Measurements from ENCODE around the gene SHPK.
"Not testable (repeated sequence)": the region's sequence is repeated elsewhere in the genome, so short reads cannot be mapped to it uniquely, and the experiment has no call there.

Gene SHPK

GRCh38 chr17:3566551-3566950 lies 69.5 kb downstream of the SHPK start (continued):
- TF ChIP-seq PATZ1 (CRISPR knock-in tag; IDR thresholded peaks at IDR 0.05; ENCODE audit: borderline replicate concordance) (no peak), ZC3H10 (CRISPR knock-in tag; IDR thresholded peaks at IDR 0.05) (no peak), BACH2 (CRISPR knock-in tag; IDR thresholded peaks at IDR 0.05; ENCODE audit: borderline replicate concordance) (no peak), CSDC2 (CRISPR knock-in tag; IDR thresholded peaks at IDR 0.05) (no peak), ZNF70 (CRISPR knock-in tag; IDR thresholded peaks at IDR 0.05) (no peak), ESRRG (CRISPR knock-in tag; IDR thresholded peaks at IDR 0.05) (no peak), ZNF8 (CRISPR knock-in tag; IDR thresholded peaks at IDR 0.05) (no peak)

GRCh38 chr17:3565143-3565542 lies 70.9 kb downstream of the SHPK start:
- TF ChIP-seq CSDC2 (CRISPR knock-in tag; IDR thresholded peaks at IDR 0.05) (no peak), RARB (CRISPR knock-in tag; IDR thresholded peaks at IDR 0.05) (no peak), ESRRG (CRISPR knock-in tag; IDR thresholded peaks at IDR 0.05) (no peak), PPARA (CRISPR knock-in tag; IDR thresholded peaks at IDR 0.05; ENCODE audit: borderline replicate concordance) (no peak), CSRNP3 (CRISPR knock-in tag; IDR thresholded peaks at IDR 0.05) (no peak), GLIS3 (CRISPR knock-in tag; IDR thresholded peaks at IDR 0.05) (no peak), TCF4 (CRISPR knock-in tag; IDR thresholded peaks at IDR 0.05; ENCODE audit: borderline replicate concordance) (no peak), ZC3H10 (CRISPR knock-in tag; IDR thresholded peaks at IDR 0.05) (no peak), SNAI2 (CRISPR knock-in tag; IDR thresholded peaks at IDR 0.05) (no peak), ZNF70 (CRISPR knock-in tag; IDR thresholded peaks at IDR 0.05) (no peak), ZNF8 (CRISPR knock-in tag; IDR thresholded peaks at IDR 0.05) (no peak), BACH2 (CRISPR knock-in tag; IDR thresholded peaks at IDR 0.05; ENCODE audit: borderline replicate concordance) (no peak), PATZ1 (CRISPR knock-in tag; IDR thresholded peaks at IDR 0.05; ENCODE audit: borderline replicate concordance) (no peak), ZFP30 (CRISPR knock-in tag; IDR thresholded peaks at IDR 0.05) (no peak), TSHZ2 (CRISPR knock-in tag; IDR thresholded peaks at IDR 0.05) (no peak), TOX (CRISPR knock-in tag; IDR thresholded peaks at IDR 0.05; ENCODE audit: borderline replicate concordance) (no peak)
- no peak for ATAC-seq

GRCh38 chr17:3564241-3564640 lies 71.8 kb downstream of the SHPK start:
- not testable (repeated sequence) for ATAC-seq

GRCh38 chr17:3559270-3559645 lies 76.8 kb downstream of the SHPK start:
- TF ChIP-seq ZNF8 (CRISPR knock-in tag; IDR thresholded peaks at IDR 0.05) (no peak), TCF4 (CRISPR knock-in tag; IDR thresholded peaks at IDR 0.05; ENCODE audit: borderline replicate concordance) (no peak), ZNF70 (CRISPR knock-in tag; IDR thresholded peaks at IDR 0.05) (no peak), ZNF565 (CRISPR knock-in tag; conservative IDR thresholded peaks at IDR 0.05; ENCODE audit: low read depth) (no peak), BACH2 (CRISPR knock-in tag; IDR thresholded peaks at IDR 0.05; ENCODE audit: borderline replicate concordance) (no peak), CREB5 (CRISPR knock-in tag; IDR thresholded peaks at IDR 0.05; ENCODE audit: low read depth) (no peak), POU6F1 (CRISPR knock-in tag; IDR thresholded peaks at IDR 0.05; ENCODE audit: borderline replicate concordance, low read depth) (no peak), ARNTL (CRISPR knock-in tag; IDR thresholded peaks at IDR 0.05; ENCODE audit: borderline replicate concordance, low read depth) (no peak), ESRRG (CRISPR knock-in tag; IDR thresholded peaks at IDR 0.05) (no peak), ZC3H10 (CRISPR knock-in tag; IDR thresholded peaks at IDR 0.05) (no peak), TSHZ2 (CRISPR knock-in tag; IDR thresholded peaks at IDR 0.05) (no peak)
- ATAC-seq: no peak

Data from SK-N-SH treated with all-trans-retinoic acid at 6 μM for 48 hours (cell line).